K562 (cell line): Measurements from ENCODE around the gene VPREB3. TPM values are rescaled to one million over a fixed set of nuclear protein-coding genes. Genes with fewer than 3 reads are reported as not detected.

ENCODE experiments used
- CHD7 ChIP-seq: fragments of 200-600 bp; sonication (generic); IDR thresholded peaks from one replicate; pipeline ENCODE4 v1.6.1; 2012; ENCODE audit warnings: mild to moderate bottlenecking, low read depth, low read length, inconsistent platforms
- COPS2 ChIP-seq: fragments of 450-650 bp; conservative IDR thresholded peaks from 2 replicates; pipeline ENCODE4 v1.6.1; 2016; ENCODE audit warnings: mild to moderate bottlenecking, moderate library complexity
- HDAC6 ChIP-seq: IDR thresholded peaks from 2 replicates; pipeline ENCODE4 v1.6.1; 2012; ENCODE audit warnings: low read depth, mild to moderate bottlenecking, control low read depth, inconsistent platforms, low read length, moderate library complexity
- HNRNPLL ChIP-seq: fragments of 200-400 bp; formaldehyde crosslinking; IDR thresholded peaks from 2 replicates; pipeline ENCODE4 v1.6.1; 2017; ENCODE audit warnings: low read length, low read depth, mild to moderate bottlenecking; ENCODE audit not compliant: poor library complexity, severe bottlenecking
- KAT2B ChIP-seq: IDR thresholded peaks from one replicate; pipeline ENCODE4 v1.6.1; 2012; ENCODE audit warnings: low read depth, mild to moderate bottlenecking, control low read depth, inconsistent platforms, low read length, moderate library complexity
- NRF1 ChIP-seq, 2 experiments: fragments of 450-650 bp; IDR thresholded peaks in 1 of 2; conservative IDR thresholded peaks in 1 of 2; 2 replicates each; pipeline ENCODE4 v1.6.1; 2014; ENCODE audit warnings: mild to moderate bottlenecking in 2 of 2
- PRPF4 ChIP-seq: fragments of 200-400 bp; formaldehyde crosslinking; IDR thresholded peaks from one replicate; pipeline ENCODE4 v1.6.1; 2017; ENCODE audit warnings: low read length, low read depth, mild to moderate bottlenecking; ENCODE audit not compliant: insufficient read depth, poor library complexity, severe bottlenecking
- PTTG1 ChIP-seq: fragments of 450-650 bp; IDR thresholded peaks from 2 replicates; pipeline ENCODE4 v1.6.1; 2016; ENCODE audit warnings: low read depth, mild to moderate bottlenecking, missing genetic modification characterization, missing compliant biosample characterization
- SRSF7 ChIP-seq: fragments of 200-400 bp; formaldehyde crosslinking; optimal IDR thresholded peaks from 2 replicates; pipeline ENCODE3; 2017; ENCODE audit warnings: mild to moderate bottlenecking, low read depth, low read length
- ZNF512 ChIP-seq: IDR thresholded peaks from 2 replicates; pipeline ENCODE4 v1.6.1; 2016; ENCODE audit warnings: missing genetic modification characterization, missing compliant biosample characterization
- polyA plus RNA-seq, 8 experiments: library from polyadenylated mRNA; depleted of rRNA in 4 of 8; stranded (reverse) in 5 of 8; unstranded in 3 of 8; fragments of >200 nt; fragmentation: Nextera tagmentation in 2 of 8; fragmentation: Illumina TruSeq in 1 of 8; extraction: Ambion mirVana in 2 of 8; extraction: Trizol in 1 of 8; gene quantifications; 2 replicates each; pipeline versions ENCODE4 v1.2.1 to v1.2.3, GENCODE V29; 2011 to 2014; ENCODE audit warnings: inconsistent platforms in 1 of 8, missing spikeins in 1 of 8
- total RNA-seq, 7 experiments: library from RNA; depleted of rRNA in 6 of 7; stranded (reverse); fragments of >200 nt in 6 of 7; fragmentation: Illumina TruSeq in 2 of 7; extraction: Trizol in 2 of 7; gene quantifications; 2 replicates each; pipeline versions ENCODE4 v1.2.1 to v1.2.3, GENCODE V29; 2011 to 2021; ENCODE audit warnings: low replicate concordance in 1 of 7
- TF ChIP-seq, protein P1 (sequence below): fragments of 450-650 bp; IDR thresholded peaks from 2 replicates; pipeline ENCODE4 v1.7.0; 2016; ENCODE audit warnings: borderline replicate concordance

VPREB3 gene
- total and polyA plus RNA-seq, 9 of the 15 experiments (the other 6 are each of a cell fraction or from before 2014, with no cell fraction given): 0.14 to 0.71 (median 0.20) TPM; not detected in 6

GRCh38 chr22:23786752-23787599 lies 32.8 kb upstream of the VPREB3 start, which contains the start of gene SMARCB1 (continued):
- TF ChIP-seq KAT2B (no peak), HNRNPLL (no peak), PRPF4 (no peak), COPS2 (no peak), HDAC6 (no peak), PTTG1 (no peak), SRSF7 (no peak), ZNF512 (tag) (no peak), CHD7 (no peak), NRF1 (conservative IDR thresholded peaks at IDR 0.05 in 1 of 2, IDR thresholded peaks at IDR 0.05 in 1 of 2) (peak; percentile 97)
- TF ChIP-seq, protein P1, sequence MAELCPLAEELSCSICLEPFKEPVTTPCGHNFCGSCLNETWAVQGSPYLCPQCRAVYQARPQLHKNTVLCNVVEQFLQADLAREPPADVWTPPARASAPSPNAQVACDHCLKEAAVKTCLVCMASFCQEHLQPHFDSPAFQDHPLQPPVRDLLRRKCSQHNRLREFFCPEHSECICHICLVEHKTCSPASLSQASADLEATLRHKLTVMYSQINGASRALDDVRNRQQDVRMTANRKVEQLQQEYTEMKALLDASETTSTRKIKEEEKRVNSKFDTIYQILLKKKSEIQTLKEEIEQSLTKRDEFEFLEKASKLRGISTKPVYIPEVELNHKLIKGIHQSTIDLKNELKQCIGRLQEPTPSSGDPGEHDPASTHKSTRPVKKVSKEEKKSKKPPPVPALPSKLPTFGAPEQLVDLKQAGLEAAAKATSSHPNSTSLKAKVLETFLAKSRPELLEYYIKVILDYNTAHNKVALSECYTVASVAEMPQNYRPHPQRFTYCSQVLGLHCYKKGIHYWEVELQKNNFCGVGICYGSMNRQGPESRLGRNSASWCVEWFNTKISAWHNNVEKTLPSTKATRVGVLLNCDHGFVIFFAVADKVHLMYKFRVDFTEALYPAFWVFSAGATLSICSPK: no peak
